Thoracic aorta (tissue), 2 donors: Measurements from ENCODE around the gene OR8K5. TPM values are rescaled to one million over a fixed set of nuclear protein-coding genes. Genes with fewer than 3 reads are reported as not detected.

Experiments
- ATAC-seq: fragments of 150-250 bp; one replicate; pipeline ENCODE4 v1.8.0; 2017; ENCODE audit warnings: low read depth; ENCODE audit not compliant: insufficient number of reproducible peaks, low FRiP score
- DNase-seq: peaks from one replicate; pipeline ENCODE4 v3.0.0-alpha.2; 2020; ENCODE audit warnings: low spot score
- H3K27ac ChIP-seq, 2 donors: fragments of 200-600 bp; sonication (generic); 1 replicate in 1 of 2; 2 replicates in 1 of 2; pipeline ENCODE4 v1.5.1; 2016; ENCODE audit warnings: mild to moderate bottlenecking in 2 of 2, moderate library complexity in 2 of 2
- H3K27me3 ChIP-seq: fragments of 200-600 bp; sonication (generic); replicated peaks from 2 replicates; pipeline ENCODE4 v1.6.0; 2016; ENCODE audit warnings: mild to moderate bottlenecking; ENCODE audit not compliant: insufficient read depth
- H3K36me3 ChIP-seq: fragments of 200-600 bp; sonication (generic); one replicate; pipeline ENCODE4 v1.5.1; 2016
- H3K4me1 ChIP-seq, 2 donors: fragments of 200-600 bp; sonication (generic); 1 replicate in 1 of 2; 2 replicates in 1 of 2; pipeline versions ENCODE4 v1.5.1 to v1.6.0; 2016; ENCODE audit warnings: low read depth in 2 of 2, mild to moderate bottlenecking in 1 of 2; ENCODE audit not compliant: control insufficient read depth in 1 of 2
- H3K4me3 ChIP-seq: fragments of 200-600 bp; sonication (generic); 2 replicates; pipeline ENCODE4 v1.5.1; 2016; ENCODE audit warnings: mild to moderate bottlenecking
- H3K9me3 ChIP-seq: fragments of 200-600 bp; sonication (generic); 2 replicates; pipeline ENCODE4 v1.5.1; 2016
- CTCF ChIP-seq: fragments of 200-600 bp; sonication (generic); IDR thresholded peaks from one replicate; pipeline ENCODE4 v1.5.1; 2019; ENCODE audit warnings: antibody characterized with exemption
- total RNA-seq, 2 donors: library from RNA; depleted of rRNA; stranded (reverse); fragments of >200 nt; gene quantifications; one replicate each; pipeline versions ENCODE4 v1.1.0 to v1.2.3, GENCODE V29; 2016

OR8K5 gene
- total RNA-seq, 2 donors from 2014 or later = not detected

GRCh38 chr11:56183459-56183858 is 23.3 kb upstream of the OR8K5 start:
- Histone ChIP-seq H3K4me3 (no peak overlapping the region), H3K36me3 (no peaks in the 10 kb centered on the region), H3K27me3 (no peaks in the 10 kb centered on the region), H3K4me1 (no peaks in the 10 kb centered on the region), H3K27ac (no peak overlapping the region), H3K9me3 (peaks cover 7% of the 10 kb centered on the region)
- DNase-seq = no peak
- no peak for TF ChIP-seq CTCF
- no peak for ATAC-seq

- DNase-seq (no peak), ATAC-seq (no peak)
- TF ChIP-seq CTCF = no peak
- Histone ChIP-seq H3K4me3 (no peak within 1 kb of the TSS), H3K36me3 (no peaks in the 10 kb centered on the region), H3K4me1 (no peaks in the 10 kb centered on the region), H3K9me3 (peaks cover 7% of the 10 kb centered on the region), H3K27ac (no peak within 1 kb of the TSS), H3K27me3 (no peaks in the 10 kb centered on the region)
These were observed 16.2 kb upstream of the OR8K5 start, which contains the start of gene OR5J2 for GRCh38 chr11:56176318-56176717. Gene OR5J2, plus strand, starts transcription at chr11:56176618. Its CDS starts 0 bp downstream, at chr11:56176618.

- DNase-seq = no peak
- H3K4me3 ChIP-seq = no peak overlapping the region
- H3K27me3 ChIP-seq = no peaks in the 10 kb centered on the region
- ATAC-seq = no peak
- no peak for TF ChIP-seq CTCF
- no peaks in the 10 kb centered on the region for H3K4me1 ChIP-seq
- no peak overlapping the region for H3K27ac ChIP-seq
- H3K36me3 ChIP-seq = no peaks in the 10 kb centered on the region
- H3K9me3 ChIP-seq = no peaks in the 10 kb centered on the region
These were observed 12.2 kb upstream of the OR8K5 start for GRCh38 chr11:56172256-56172830.

- Histone ChIP-seq H3K27ac (no peak overlapping the region), H3K4me1 (no peaks in the 10 kb centered on the region), H3K27me3 (no peaks in the 10 kb centered on the region), H3K36me3 (no peaks in the 10 kb centered on the region), H3K4me3 (no peak overlapping the region), H3K9me3 (no peaks in the 10 kb centered on the region)
- DNase-seq = no peak
- no peak for ATAC-seq
- no peak for TF ChIP-seq CTCF
These were observed 3.7 kb upstream of the OR8K5 start for GRCh38 chr11:56163804-56164203.

- Histone ChIP-seq H3K27ac (no peak overlapping the region), H3K4me3 (no peak overlapping the region), H3K36me3 (no peaks in the 10 kb centered on the region), H3K9me3 (peaks cover 4% of the 10 kb centered on the region), H3K27me3 (no peaks in the 10 kb centered on the region), H3K4me1 (no peaks in the 10 kb centered on the region)
- ATAC-seq (no peak), DNase-seq (no peak)
- no peak for TF ChIP-seq CTCF
These were observed 7.8 kb downstream of the OR8K5 start for GRCh38 chr11:56152333-56152732.
